C4-2B (cell line): ENCODE data around the gene ALX3.

ENCODE experiments used
- ZFX ChIP-seq: fragments of 450-650 bp; IDR thresholded peaks from 2 replicates; pipeline ENCODE4 v1.6.1; 2017
- TF ChIP-seq, protein P1 (sequence below): fragments of 450-650 bp; conservative IDR thresholded peaks from 2 replicates; pipeline ENCODE4 v1.5.1; 2017; ENCODE audit warnings: mild to moderate bottlenecking

DNA sequence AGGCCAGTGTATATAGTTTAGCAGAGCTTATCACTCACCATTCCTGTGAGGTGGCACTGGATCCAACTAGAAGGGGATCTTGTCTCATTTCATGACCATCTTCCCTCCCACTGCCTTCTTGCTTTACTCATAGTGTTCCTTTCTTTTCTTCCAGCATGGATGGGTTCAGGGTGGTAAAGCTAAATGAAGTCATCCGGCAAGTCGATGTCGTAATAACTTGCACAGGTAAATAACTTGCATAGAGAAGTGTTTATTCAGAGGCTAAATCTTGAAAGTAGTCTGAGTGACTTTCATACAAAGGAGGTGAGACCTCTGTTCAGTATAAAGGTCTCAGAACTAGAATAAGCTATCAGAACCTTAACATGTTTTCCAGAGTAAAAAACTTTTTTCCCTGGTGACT, 52.7 kb downstream of the ALX3 start:
- TF ChIP-seq, protein P1, sequence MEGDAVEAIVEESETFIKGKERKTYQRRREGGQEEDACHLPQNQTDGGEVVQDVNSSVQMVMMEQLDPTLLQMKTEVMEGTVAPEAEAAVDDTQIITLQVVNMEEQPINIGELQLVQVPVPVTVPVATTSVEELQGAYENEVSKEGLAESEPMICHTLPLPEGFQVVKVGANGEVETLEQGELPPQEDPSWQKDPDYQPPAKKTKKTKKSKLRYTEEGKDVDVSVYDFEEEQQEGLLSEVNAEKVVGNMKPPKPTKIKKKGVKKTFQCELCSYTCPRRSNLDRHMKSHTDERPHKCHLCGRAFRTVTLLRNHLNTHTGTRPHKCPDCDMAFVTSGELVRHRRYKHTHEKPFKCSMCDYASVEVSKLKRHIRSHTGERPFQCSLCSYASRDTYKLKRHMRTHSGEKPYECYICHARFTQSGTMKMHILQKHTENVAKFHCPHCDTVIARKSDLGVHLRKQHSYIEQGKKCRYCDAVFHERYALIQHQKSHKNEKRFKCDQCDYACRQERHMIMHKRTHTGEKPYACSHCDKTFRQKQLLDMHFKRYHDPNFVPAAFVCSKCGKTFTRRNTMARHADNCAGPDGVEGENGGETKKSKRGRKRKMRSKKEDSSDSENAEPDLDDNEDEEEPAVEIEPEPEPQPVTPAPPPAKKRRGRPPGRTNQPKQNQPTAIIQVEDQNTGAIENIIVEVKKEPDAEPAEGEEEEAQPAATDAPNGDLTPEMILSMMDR = no peak
- TF ChIP-seq ZFX = no peak
